Fibroblast of peridontal ligament (primary cell): Measurements from ENCODE around the gene PLA2G4B.

Experiments used
- DNase-seq: peaks from one replicate; pipeline ENCODE4 v3.0.0-alpha.2; 2010; ENCODE audit errors: extremely low read depth

Gene PLA2G4B

DNA sequence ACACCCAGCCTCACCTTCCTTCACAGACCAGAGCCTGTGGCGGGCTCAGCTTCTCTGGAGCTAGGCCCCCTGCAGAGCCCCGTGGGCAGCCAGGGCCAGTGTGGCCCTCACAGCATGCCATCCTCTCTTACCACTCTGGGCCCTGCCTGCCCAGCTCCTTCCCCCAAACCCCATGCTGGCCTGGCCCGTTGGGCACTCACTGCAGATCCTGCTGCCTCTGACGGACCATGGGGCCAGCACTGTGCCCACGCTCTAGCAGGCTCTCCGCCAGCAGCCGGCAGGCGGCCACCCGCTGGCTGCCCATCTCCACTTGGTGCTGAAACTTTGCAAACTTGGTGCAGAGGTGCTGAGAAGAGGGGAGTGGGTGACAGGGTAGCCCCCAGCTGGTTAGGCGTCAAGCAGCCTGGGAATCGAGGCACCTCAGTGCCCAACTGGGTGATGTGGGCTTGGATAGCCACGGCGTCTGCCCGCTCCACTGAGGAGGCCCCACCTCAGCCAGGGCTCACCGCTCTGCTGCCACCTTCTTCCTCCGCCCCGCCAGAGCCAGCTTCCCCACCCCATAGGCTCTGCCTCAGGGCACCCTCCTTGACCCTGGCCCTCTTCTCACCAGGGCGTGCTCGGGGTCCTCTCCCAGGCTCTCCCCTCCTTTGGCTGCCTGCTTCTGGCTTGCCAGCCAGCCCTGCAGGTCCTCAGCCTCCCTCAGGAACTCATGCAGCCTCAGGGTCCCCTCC is 32.7 kb downstream of the PLA2G4B start:
- DNase-seq, result no peak

DNA sequence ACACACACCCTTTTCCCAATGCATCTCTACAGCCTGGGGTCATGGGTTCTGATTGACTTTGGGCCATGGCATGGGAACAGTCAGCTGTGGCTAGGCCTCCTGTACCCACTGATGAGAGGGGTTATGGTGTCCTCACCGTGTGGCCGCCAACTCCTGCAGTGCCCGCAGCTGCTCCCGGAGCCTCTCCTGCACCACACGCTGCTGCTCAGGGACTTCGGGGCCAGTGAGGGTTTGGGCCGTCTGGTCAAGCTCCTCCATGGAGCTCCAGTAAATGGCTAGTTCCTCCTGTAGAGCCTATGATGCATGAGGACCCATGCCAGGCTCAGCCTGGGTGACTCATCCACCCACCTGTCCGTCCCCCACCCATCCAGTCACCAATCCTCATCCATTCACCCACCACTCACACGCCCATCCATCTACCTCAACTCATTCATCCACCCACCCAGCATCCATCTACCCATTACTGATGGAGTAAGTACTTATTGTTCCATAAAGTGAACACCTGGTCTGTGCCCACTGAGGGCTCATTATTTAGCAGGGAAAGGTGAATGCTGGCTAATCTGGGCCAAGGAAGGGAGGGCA is 33.6 kb downstream of the PLA2G4B start:
- no peak for DNase-seq

DNA sequence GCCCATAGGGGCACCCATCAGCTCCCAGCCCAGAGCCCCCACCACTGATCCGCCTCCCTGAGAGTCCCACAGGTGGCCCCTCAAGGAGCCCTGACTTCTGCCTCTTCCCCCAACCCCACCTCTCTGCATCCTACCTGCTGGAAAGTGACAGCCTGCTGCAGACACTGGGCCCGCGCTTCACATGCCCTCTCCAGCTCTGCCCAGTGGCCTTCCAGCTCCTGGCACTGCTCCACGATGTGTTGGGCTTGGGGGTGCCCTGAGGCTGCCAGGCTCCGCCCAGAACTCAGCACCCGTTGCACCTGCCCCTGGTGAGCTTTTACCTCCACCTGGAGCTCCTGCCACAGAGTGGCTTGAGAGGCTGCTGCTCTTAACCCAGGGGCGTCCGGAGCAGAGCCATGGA is 35.1 kb downstream of the PLA2G4B start:
- no peak for DNase-seq

DNA sequence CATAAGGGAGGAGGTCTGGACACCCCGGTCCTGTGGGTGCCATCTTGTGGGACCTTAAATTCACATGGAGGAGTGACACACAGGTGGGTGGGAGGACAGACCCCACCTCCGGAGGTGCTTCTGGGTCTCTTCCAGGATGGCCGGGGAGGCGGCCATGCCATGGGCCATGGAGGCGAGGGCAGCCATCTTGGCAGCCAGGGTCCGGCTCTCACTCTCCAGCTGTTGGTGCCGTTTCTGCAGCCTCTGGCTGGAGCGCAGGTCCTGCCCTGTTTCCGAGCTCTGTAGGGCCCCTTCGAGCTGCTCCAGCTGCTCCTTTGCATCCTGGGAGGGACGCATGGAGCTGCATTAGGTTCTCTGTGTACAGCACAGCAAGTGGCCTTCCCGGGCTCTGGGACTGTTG is 36.1 kb downstream of the PLA2G4B start:
- no peak for DNase-seq

DNA sequence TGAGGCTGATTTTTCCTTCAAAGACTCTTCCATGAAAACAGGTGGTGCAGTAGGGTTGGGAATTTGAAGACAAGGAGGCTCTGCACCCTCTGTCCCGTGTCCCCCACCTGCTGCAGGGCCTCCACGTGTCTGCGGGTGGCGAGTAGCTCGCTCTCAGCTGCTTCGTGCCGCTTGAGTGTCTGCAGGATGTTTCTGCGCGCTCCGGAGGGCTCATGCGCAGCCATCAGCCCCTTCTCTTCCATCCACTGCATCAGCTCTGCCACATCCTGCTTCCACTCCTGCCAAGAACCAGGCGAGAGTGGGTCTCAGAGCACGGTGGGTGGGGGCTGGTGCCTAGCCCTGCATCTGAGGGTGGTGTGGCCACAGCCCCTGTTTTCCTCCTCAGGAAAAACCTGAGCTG is 37.4 kb downstream of the PLA2G4B start:
- DNase-seq, result no peak

DNA sequence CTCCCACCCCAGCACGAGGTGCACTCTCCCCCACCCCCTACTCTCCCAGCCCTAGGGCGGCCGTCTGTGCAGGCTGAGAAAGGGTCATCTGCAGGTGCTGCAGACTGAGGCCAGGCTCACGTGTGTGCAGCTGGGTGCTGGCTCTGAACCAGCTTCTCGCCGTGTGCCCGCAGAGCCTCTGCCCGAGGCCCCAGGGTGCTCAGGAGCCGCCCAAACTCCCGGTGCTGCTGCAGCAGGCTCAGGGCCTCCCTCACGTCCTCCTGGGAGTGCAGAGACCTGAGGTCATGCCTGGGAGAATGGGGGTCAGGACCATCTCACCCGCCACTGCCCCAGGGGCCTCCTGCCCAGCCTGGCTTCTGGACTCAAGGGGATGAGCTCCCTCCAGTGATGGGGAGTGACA is 38.0 kb downstream of the PLA2G4B start:
- DNase-seq, result no peak

DNA sequence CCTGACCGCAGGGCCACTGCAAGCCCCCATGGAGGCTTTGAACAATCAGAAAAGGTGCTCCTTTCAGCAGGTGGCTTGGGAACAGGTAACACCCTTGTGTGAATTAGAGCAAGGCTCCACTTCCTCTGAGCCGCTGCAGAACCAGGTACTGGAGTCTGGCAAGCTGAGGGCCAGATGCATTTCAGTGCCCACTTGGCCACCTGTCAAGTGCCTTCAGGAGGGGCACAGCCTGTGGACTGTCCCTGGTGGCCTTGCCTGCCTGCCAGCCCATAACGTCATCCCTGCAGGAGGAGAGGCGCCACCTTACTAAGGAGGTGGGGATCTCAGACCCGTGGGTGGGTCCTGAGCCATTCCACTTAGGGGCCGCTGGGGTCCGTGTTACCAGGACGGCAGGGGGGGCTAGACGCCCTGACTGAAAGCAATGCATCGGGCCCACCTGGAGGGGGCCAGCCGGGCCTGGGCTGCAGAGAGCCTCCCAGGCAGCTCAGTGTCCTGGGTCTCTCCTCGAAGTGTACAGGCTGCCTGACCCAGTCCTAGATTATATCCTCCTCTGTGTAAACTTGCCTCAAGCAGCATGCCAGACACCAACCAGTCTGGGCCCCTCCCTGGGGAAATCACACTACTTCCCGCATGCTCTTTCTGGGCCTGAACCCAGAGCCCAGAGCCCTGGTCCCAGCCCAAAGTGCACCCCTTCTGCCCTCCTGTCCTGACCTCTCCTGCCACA is 39.1 kb downstream of the PLA2G4B start:
- no peak for DNase-seq

DNA sequence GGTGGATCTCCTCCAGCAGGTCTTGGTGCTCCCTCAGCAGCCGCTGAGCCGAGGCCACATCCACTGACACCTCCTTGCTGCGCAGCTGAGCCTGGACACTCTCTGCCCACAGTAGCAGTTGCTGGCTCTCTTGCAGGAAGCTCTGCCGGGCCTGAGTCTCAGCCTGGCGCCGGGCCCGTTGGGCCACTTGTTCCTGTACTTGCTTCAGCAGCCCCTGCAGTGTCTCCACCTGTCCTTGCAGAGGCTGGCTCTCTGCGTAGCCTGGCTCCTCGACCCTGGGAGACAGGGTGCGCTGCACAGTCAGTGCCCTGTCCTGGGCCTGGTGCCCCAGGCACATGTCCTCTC is 39.7 kb downstream of the PLA2G4B start:
- no peak for DNase-seq

DNA sequence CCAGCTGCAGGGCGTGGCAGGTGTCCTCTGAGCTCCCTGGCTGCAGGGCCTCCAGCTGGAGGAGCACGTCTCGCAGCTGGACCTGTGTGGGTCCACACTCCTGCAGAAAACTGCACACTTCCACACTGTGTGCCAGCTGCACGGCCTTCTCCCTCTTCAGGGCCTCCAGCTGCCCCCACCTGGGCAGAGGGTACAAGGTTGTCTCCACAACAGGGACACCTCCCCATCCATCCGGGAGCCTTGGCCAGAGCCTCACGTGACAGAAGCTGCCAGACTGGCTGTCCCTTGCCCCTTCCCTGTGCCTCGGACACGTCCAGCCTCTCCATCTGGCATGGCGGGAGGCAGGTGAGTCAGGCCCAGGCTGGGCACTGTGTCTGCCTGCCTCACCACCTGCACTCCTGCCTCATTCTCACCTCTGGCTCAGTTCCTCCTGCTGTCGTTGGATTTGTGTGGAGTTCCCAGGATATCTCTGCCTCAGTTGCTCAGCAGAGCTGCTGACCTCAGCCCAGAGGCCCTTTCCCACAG is 40.7 kb downstream of the PLA2G4B start:
- DNase-seq, result no peak

DNA sequence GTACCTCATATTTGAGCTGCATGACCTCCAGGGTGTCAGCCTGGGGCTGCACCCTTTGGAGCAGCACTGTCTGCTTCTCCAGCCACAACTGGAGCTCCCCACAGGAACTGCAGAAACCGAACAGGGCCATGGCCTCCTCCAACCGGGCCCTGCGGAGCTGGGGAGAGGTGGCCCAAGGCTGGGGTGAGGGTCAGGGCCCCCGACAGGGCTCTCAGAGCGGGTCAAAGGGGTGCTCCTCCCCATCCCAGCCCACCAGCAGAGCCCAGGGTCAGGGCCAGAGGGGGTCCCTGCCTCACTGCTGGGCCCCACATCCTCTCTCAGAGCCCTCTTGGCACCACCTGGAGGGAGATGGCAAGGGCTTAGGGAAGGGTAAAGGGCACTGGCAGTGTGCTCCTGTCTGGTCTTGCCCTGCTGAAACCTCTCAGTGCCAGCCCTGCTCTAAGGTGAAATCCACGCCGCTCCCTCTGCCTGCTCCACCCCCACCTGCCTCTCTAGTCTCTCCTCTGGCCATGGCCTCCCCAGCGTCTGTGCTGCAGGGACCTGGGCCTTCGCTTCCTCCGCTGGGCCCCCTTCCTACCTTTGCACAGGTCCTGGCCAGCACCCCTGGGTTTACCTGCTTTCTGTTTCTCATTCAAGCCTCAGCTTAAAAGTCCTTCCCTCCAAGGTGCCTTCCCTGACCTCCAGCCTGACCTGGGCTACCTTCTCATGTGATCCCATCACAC is 41.7 kb downstream of the PLA2G4B start:
- no peak for DNase-seq

DNA sequence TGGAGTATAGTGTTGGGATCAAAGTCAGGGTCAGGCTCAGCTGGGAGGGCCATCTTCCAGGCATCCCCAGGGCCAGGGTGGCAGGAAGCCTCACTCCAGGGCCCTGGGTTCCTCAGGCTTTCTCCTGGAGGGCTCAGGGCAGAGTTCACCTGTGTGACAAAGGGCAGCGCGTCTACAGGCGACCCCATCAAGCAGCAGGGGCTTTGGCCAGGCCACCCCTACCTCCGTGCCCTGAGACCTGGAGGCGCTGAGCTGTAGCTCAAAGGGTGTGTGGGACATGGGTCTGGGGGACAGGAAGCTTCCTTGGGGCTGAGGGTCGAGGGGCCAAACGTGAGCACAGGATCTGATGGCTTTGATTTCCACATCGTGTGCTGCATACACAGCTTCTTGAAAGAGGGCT is 42.4 kb downstream of the PLA2G4B start:
- no peak for DNase-seq

DNA sequence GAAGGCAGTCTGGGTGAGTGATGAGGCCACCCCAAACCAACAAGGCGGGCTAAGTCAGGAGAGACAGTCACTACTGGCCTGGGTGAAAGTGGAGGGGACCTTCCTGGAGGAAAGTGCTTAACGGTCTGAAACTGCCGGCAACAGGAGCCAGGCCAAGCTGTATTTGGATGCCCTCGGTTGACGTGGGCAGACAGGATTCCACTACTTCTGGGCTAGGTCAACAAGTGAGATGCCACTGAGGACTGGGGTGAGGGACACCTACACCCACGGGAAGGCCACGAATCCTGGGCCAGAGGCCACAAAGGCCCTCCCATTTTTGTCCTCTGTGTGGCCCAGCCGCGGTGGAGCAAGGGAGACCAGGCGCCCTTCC is 42.9 kb downstream of the PLA2G4B start:
- DNase-seq, result no peak

DNA sequence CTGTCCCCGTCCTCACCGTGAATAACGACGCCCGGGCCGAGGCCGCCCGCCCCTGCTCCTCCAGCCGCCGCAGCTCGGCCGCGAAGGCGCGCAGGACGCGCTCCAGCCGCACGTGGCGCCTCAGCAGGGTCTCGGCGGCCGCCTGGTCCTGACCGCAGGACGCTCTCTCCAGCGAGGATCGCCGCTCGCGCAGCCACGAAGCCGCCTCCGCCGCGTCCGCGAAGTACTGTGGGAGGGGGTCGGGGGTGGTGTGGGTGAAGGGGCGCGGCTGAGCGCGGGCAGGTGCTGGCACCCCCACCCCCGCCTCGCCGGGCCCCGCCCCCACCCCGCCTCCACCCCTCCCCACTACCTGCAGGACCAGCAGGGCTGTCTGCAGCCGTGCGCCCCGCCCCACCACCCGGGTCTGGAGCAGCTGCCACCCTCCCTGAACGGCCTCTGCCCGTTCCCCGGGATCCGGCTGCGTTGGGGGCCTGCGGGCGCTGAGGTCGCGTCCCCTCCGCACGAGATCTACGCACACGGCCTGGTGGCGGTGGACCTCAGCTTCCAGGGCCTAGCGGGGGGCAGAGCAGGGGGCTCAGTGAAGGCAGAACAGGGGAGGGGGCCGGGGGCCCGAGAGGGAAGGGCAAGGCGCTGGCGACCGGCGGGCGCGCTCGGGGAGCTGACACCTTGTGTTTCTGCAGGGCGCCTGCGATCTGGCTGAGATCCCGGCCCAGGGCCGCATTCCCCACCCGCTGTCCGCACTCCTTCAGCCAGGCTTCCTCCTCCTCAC is 43.5 kb downstream of the PLA2G4B start:
- no peak for DNase-seq

DNA sequence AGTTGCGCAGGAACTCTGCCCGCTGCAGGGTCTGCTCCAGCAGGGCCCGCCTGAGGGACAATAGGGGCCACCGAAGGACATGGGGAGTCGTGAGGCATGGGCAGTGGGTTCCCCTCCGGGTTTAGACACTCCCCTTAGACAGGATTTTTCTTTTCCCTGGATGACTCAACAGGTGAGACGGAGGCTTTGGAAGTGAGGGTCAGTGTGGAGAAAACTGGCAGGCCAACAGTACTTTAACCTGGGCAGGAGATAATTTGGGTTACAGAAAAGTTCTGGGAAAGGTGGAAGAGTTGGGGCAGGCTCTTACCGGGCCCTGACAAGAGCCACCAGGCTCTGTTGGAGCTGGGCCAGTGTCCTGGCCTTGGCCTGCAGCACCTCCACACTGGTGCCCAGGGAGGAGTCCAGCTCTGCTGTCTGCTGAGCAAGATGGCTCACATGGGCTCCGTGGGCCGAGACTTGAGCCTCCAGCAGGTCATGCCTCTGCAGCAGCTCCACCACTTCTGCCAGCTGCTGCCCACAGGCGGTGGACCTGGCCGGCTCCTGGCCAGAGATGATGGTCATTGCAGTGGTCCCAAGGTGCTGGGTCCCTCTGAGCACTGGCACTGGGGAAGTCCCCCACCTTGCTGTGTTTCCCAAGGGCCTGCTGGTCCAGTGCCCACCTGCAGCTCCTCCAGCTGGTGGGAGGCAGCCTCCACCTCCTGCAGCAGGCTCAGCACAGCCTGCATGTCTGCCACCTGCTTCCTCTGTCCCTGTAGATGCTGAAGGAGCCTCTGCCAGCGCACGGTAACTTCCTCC is 44.2 kb downstream of the PLA2G4B start:
- DNase-seq, result no peak

DNA sequence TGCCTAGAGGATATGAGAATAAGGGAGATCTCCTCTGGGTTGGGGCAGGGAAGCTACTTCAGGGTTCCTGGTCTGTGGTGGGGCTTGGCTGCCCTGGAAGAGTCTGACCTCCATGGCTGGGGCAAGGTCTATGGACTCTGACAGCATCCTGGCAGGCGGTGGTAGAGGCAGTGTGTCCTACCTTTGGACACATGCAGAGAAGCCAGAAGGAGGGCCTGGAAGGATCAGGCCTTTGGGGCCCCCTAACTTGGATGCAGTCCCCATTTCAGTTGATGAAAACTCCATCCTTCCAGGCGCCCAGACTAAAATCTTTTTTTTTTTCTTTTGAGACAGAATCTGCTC is 44.8 kb downstream of the PLA2G4B start:
- DNase-seq, result no peak

DNA sequence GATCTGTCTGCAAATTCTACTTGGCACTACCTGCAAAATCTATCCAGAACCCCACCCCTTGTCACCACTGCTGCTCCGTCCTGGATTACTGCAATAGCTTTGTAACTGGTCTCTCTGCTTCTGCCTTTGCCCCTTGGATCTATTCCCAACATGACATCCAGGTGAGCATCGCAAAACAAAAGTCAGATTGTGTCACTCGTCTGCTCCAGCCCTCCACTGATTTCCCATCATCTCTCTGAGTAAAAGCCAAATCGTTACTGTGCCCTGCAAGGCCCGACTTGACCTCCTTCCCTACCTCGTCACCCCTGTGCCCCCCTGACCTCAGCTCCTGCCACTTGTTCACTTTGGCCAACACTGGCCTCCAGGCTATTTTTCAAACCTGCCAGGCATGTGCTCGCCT is 45.8 kb downstream of the PLA2G4B start:
- DNase-seq, result no peak

DNA sequence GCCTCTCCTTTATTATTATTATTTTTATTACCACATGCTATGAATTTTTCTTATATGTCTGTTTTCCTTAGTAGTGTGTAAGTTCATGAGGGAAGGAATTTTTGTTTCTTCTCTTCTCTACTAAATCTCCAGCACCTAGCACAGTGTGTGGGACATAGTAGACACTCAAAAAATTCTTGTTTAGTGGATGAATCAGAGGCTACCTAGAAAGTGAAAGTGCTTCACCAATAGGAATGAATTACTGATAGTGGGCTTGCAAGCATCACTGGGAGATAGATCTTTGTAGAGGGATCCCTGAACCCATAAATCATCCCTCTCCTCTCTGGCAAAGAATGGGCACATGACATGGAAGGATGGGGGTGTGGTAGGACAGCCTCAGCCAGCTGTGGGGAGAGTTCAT is 46.7 kb downstream of the PLA2G4B start:
- no peak for DNase-seq

DNA sequence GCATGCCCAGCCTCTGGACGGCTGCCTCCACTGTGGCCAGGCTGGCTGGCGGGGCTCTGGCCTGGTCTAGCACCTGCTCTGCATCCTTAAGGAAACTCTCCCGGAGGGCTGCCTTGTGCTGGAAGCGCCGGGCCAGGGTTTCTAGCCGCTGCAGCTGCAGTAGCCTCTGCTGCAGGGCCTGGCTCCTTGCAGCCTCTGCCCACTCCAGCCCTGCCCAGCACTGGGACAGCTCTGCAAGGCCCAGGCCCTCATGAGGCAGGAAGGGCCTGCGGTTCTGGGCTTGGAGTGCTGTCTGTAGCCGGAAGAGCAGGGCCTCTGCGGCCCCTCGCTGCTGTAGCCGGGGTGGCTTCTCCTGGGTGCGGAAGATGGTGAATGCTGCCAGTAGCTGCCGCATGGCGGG is 47.2 kb downstream of the PLA2G4B start:
- DNase-seq, result no peak

DNA sequence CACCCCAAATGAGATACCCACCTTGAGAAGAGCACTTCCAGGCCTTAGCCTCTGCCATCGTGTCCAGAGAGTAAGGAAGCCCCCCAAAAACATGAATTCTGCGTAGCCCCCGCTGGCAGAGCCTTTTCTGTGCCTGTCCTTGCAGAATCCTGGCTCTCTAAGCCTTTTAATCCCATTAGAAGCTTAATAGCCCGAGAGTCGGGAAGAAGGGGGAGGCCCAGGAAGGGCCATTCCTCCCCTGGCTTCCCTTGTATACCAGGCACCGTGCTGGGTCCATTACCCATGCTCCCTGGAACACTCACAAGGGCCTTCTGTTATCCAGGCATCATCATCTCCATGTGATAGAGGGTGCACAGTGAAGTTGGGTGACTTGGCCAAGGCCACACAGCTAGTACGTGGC is 48.1 kb downstream of the PLA2G4B start:
- no peak for DNase-seq

DNA sequence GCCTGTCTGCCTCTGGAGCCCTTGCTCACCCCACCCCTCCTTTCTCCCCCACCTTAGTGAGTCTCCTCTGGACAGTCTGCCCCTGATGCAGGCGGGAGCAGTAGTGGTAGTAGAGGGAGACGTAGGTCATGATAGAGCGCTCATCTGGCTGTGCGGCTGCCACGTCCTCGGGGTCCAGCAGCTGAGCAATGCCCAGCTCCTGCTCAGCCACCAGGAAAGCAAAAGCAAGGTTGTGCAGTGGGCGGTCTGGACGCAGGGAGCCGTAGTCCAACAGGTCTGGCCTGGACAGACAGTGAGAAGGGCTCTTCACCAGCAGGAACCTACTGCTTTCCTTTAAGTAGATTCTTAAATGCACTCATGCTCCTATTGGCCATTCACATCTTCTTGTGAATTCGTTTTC is 48.5 kb downstream of the PLA2G4B start:
- no peak for DNase-seq

DNA sequence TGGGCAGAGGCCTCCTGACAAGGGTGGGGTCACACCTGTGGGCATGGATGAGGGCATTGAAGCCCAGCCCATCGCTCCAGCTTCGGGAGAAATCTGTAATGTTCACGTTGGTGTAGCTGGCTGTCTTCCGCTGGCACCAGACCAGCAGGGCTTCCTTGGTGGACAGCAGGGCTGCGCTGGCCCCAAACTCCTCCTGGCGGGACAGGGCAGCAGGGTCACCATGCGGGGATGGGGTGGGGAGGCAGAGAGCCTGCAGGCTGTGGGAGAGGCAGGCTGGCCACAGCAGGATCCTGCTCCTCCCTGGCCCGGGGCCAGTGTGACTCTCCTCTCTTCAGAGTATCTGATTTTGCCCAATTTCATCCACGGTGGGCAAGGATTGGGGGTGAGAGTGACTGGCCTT is 49.2 kb downstream of the PLA2G4B start:
- DNase-seq, result no peak
